Thyroid gland (tissue), 4 donors: ENCODE results near the gene SLAMF6.

Experiments used
- CTCF ChIP-seq, 6 experiments: fragments of 200-600 bp in 3 of 6; fragments of 450-650 bp in 3 of 6; sonication (generic) in 3 of 6; IDR thresholded peaks; one replicate each; pipeline ENCODE4 v1.5.1; 2016 to 2019; ENCODE audit warnings: antibody characterized with exemption in 6 of 6, mild to moderate bottlenecking in 2 of 6, inconsistent platforms in 1 of 6, moderate library complexity in 1 of 6
- POLR2A ChIP-seq, 2 donors: fragments of 450-650 bp; IDR thresholded peaks; one replicate each; pipeline ENCODE4 v1.6.1; 2017; ENCODE audit warnings: antibody characterized with exemption in 2 of 2, mild to moderate bottlenecking in 2 of 2, moderate library complexity in 1 of 2

- no peak for TF ChIP-seq CTCF (IDR thresholded peaks at IDR 0.05)
- no peak for TF ChIP-seq POLR2A (IDR thresholded peaks at IDR 0.05)
Observed at GRCh38 chr1:160553778-160554177, 30.7 kb upstream of the SLAMF6 start.
